T-helper 2 cell treated with Interferon-gamma antibody and Interleukin-4, amounts not matched to agents 5 μg/mL and 100 μg/mL, for 36 hours (primary cell): ENCODE results near the gene NNAT.
A peak's percentile ranks its signal among the peaks of the same experiment; 100 is the strongest.

Experiments
- DNase-seq: peaks from one replicate; pipeline ENCODE4 v3.0.0; 2021; ENCODE audit warnings: low spot score
- H3K27ac Mint-ChIP-seq: one replicate; pipeline ENCODE4 v1.8.0; 2021; ENCODE audit warnings: mild to moderate bottlenecking, mixed read lengths
- H3K27me3 Mint-ChIP-seq: one replicate; pipeline ENCODE4 v1.8.0; 2021; ENCODE audit warnings: low read depth, mixed read lengths
- H3K36me3 Mint-ChIP-seq: one replicate; pipeline ENCODE4 v1.8.0; 2021; ENCODE audit warnings: low read depth, mixed read lengths
- H3K4me1 Mint-ChIP-seq: one replicate; pipeline ENCODE4 v1.8.0; 2021; ENCODE audit warnings: low read depth, mixed read lengths
- H3K4me3 Mint-ChIP-seq: one replicate; pipeline ENCODE4 v1.8.0; 2022; ENCODE audit warnings: mild to moderate bottlenecking, moderate library complexity, mixed read lengths
- H3K9me3 Mint-ChIP-seq: one replicate; pipeline ENCODE4 v1.8.0; 2021; ENCODE audit warnings: mixed read lengths

NNAT gene

DNA sequence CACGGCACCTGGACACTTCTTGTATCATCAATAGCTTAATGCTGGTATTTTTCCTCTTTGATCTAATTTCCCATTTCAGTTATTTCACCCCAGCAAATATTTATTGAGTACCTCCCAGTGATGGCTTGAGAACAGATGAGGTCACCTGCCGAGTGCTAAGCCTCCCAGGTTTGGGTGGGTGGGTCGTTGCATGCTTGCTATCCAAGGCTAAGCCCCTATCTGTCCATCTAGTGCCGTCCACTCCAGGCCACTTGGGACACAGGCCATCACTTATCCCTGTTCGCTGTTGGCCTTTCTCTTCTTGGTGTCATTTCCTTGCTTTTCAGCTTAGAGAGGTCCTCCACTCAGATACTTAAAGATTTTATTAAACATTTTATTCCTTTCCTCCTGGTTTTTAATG is 10.8 kb upstream of the NNAT start:
- Mint-ChIP-seq H3K36me3 (peaks cover 2% of the 10 kb centered on the region), H3K4me1 (no peaks in the 10 kb centered on the region), H3K4me3 (no peak overlapping the region), H3K27me3 (no peaks in the 10 kb centered on the region), H3K27ac (no peak overlapping the region), H3K9me3 (no peaks in the 10 kb centered on the region)
- no peak for DNase-seq

DNA sequence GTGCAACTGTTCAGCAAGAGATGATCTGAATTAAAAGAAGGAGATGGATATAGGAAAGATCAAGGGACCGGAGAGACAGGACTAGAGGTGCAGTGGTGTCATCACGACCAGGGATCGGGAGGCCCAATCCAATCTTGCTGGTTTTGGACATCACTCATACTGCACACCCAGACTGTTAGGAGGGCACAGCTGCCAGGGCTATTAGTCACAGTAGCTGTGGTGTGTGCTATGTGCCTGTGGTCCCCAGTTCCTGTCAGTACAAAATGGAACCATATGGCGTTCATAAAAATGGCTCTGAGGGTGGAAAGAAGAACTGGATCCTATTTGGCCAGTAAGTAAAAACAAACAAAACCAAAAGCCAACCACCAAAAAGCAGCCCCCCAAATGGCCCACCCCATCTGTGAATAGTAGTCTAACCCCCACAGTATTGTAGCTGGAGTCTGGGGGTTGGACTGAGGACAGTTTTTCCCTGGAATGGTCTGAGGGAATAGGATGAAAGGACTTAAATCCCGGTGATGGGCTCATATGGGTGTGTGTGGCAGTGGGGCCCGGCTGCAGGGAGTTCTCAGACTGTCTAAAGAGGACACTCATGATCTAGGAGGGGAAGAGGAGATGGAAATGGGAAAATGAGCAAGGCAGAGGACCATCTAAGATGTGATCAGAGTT is 9.3 kb upstream of the NNAT start:
- Mint-ChIP-seq H3K9me3 (no peaks in the 10 kb centered on the region), H3K4me1 (no peaks in the 10 kb centered on the region), H3K36me3 (peaks cover 2% of the 10 kb centered on the region), H3K4me3 (no peak overlapping the region), H3K27me3 (no peaks in the 10 kb centered on the region), H3K27ac (no peak overlapping the region)
- no peak for DNase-seq

DNA sequence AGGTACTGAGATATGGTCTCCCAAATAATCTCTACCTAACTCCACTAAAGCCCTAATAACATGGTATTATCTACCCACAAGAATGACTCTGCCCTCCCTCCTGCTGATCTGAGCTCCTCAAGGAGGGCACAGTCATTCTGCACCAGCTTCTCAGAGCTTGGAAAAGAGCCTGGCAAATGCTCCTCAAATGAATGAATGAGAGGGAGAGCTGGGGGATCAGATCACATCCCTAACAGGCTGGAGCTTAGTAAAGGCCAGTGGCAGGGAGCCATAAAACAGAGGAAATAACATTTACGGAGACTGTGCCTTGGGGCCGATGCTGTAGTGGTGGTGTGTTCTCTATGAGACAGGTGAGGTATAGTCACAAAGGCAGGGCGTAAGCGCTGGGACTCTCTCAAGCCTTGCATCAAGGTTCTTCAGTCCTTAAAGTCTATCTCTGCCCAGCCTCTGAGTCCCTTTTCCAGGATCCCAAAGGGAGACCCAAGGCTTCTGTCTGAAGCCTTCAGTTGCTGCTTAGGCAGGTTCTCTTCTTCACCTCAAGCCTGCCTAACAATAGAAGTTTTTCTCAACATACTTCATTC is 7.2 kb upstream of the NNAT start:
- no peak for DNase-seq
- Mint-ChIP-seq H3K4me1 (peaks cover 4% of the 10 kb centered on the region), H3K9me3 (no peaks in the 10 kb centered on the region), H3K27ac (no peak overlapping the region), H3K4me3 (no peak overlapping the region), H3K27me3 (no peaks in the 10 kb centered on the region), H3K36me3 (peaks cover 4% of the 10 kb centered on the region)

- H3K9me3 Mint-ChIP-seq: no peaks in the 10 kb centered on the region
- no peak overlapping the region for H3K27ac Mint-ChIP-seq
- H3K36me3 Mint-ChIP-seq: peaks cover 4% of the 10 kb centered on the region
- peaks cover 8% of the 10 kb centered on the region for H3K4me1 Mint-ChIP-seq
- peaks cover 5% of the 10 kb centered on the region for H3K27me3 Mint-ChIP-seq
- H3K4me3 Mint-ChIP-seq: no peak overlapping the region
- no peak for DNase-seq
Measured at GRCh38 chr20:37515876-37516275, 5.2 kb upstream of the NNAT start.

- Mint-ChIP-seq H3K4me1 (peaks cover 8% of the 10 kb centered on the region), H3K36me3 (peaks cover 4% of the 10 kb centered on the region), H3K4me3 (no peak overlapping the region), H3K27me3 (peaks cover 8% of the 10 kb centered on the region), H3K27ac (no peak overlapping the region), H3K9me3 (no peaks in the 10 kb centered on the region)
- no peak for DNase-seq
Measured at GRCh38 chr20:37516811-37517750, 4.0 kb upstream of the NNAT start.

GRCh38 chr20:37518059-37518458 is 3.0 kb upstream of the NNAT start:
- H3K4me3 Mint-ChIP-seq: no peak overlapping the region
- no peak overlapping the region for H3K27ac Mint-ChIP-seq
- peaks cover 8% of the 10 kb centered on the region for H3K4me1 Mint-ChIP-seq
- H3K27me3 Mint-ChIP-seq: peaks cover 8% of the 10 kb centered on the region
- H3K36me3 Mint-ChIP-seq: peaks cover 4% of the 10 kb centered on the region
- DNase-seq: no peak
- H3K9me3 Mint-ChIP-seq: no peaks in the 10 kb centered on the region

DNA sequence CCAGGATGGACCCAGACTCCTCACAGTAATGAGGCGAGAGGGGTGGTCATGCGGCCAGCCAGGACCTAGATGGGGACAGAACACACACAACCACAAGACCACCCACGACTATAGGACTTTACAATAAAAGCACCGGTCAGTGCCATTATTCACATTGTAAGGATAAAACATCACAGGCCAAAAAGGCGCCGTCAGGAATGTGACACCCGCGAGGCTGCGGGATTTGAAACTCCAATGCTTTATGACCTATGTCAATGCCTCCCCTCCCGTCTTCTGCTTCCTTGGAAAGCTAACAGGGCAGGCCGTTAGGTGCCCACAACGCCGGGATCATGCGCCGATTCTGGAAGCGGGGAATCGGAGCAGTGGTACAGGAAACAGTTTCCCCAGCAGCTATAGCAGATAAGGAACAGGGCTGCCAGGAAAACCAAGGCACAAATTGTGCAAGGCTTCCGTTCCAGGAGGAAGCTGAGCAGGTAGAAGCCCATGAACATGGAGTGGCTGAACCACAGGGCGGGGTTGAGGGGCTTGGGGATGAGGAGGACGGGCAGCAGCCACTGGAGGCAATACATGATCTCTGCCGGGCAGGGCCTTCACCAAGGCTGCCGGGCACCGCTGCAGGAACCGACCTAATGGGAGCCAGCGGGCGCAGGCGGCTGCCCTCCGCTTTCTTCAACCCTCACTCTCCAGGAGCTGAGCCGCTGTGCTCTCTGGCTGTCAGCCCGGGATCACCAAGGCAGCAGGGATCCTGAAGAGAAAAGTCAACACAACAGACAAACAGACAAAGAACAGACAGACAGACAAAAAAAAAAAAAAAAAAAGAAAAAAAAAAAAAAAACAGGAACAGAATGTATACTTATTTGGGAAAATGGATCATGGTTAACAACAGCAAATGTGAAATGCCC is 2.2 kb upstream of the NNAT start:
- Mint-ChIP-seq H3K27ac (no peak overlapping the region), H3K4me1 (peaks cover 8% of the 10 kb centered on the region), H3K9me3 (no peaks in the 10 kb centered on the region), H3K36me3 (peaks cover 4% of the 10 kb centered on the region), H3K27me3 (peaks cover 8% of the 10 kb centered on the region), H3K4me3 (no peak overlapping the region)
- no peak for DNase-seq

GRCh38 chr20:37519508-37520418 is 1.3 kb upstream of the NNAT start:
- H3K4me1 Mint-ChIP-seq: peaks cover 14% of the 10 kb centered on the region
- DNase-seq: no peak
- H3K9me3 Mint-ChIP-seq: no peaks in the 10 kb centered on the region
- peaks cover 8% of the 10 kb centered on the region for H3K27me3 Mint-ChIP-seq
- H3K4me3 Mint-ChIP-seq: no peak overlapping the region
- peaks cover 2% of the 10 kb centered on the region for H3K36me3 Mint-ChIP-seq
- H3K27ac Mint-ChIP-seq: no peak overlapping the region

- Mint-ChIP-seq H3K9me3 (no peaks in the 10 kb centered on the region), H3K4me1 (peaks cover 21% of the 10 kb centered on the region), H3K27ac (no peak overlapping the region), H3K4me3 (peak overlapping the region; percentile 47), H3K27me3 (peaks cover 8% of the 10 kb centered on the region), H3K36me3 (peaks cover 2% of the 10 kb centered on the region)
- no peak for DNase-seq
Measured at GRCh38 chr20:37520419-37520955, 563 bp upstream of the NNAT start.

- no peaks in the 10 kb centered on the region for H3K9me3 Mint-ChIP-seq
Measured at GRCh38 chr20:37522260-37523011, 1.4 kb downstream of the NNAT start.

DNA sequence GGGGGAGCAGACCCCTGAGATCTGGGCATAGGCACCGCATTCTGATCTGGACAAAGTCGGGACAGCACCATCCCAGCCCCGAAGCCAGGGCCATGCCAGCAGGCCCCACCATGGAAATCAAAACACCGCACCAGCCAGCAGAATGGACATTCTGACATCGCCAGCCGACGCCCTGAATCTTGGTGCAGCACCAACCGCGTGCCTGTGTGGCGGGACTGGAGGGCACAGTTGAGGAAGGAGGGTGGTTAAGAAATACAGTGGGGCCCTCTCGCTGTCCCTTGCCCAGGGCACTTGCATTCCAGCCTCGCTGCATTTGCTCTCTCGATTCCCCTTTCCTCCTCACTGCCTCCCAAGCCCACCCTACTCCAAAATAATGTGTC is 2.0 kb downstream of the NNAT start:
- Mint-ChIP-seq H3K36me3 (peaks cover 2% of the 10 kb centered on the region), H3K9me3 (no peaks in the 10 kb centered on the region), H3K27me3 (peaks cover 8% of the 10 kb centered on the region), H3K27ac (no peak overlapping the region), H3K4me1 (peaks cover 33% of the 10 kb centered on the region), H3K4me3 (no peak overlapping the region)
- DNase-seq: no peak

More at GRCh38 chr20:37522260-37523011, 1.4 kb downstream of the NNAT start:
- Mint-ChIP-seq H3K27me3 (peaks cover 8% of the 10 kb centered on the region), H3K4me3 (no peak overlapping the region), H3K36me3 (peaks cover 2% of the 10 kb centered on the region), H3K27ac (no peak overlapping the region), H3K4me1 (peaks cover 32% of the 10 kb centered on the region)
- no peak for DNase-seq
